HG03521 (cell line): ENCODE data around the gene ZDHHC22.

Experiments
- ATAC-seq: cut with Tn5 transposase; IDR thresholded peaks from one replicate; pipeline ENCODE4 v1.9.1; 2021; ENCODE audit warnings: mild to moderate bottlenecking, moderate library complexity; ENCODE audit not compliant: unreplicated experiment

ZDHHC22 gene

DNA sequence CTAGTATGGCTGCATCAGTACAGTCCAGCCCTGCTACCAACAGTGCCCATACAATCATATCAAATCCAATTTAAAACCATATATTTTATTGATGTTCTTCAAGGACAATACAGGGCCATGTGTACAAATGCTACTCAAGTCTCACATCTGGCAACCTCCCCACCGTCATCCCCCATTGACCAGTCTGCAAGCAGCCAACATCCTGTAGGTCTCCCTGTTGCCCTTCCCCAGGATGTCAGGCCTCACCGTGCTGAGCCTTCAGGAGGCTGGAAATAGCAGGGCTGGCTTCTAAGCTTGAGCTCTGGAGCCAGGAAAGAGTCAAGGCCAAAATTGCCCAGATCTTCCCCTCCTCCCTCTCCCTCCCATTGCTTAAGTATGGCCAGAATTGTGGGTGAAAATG is 10.4 kb downstream of the ZDHHC22 start:
- ATAC-seq, result no peak

DNA sequence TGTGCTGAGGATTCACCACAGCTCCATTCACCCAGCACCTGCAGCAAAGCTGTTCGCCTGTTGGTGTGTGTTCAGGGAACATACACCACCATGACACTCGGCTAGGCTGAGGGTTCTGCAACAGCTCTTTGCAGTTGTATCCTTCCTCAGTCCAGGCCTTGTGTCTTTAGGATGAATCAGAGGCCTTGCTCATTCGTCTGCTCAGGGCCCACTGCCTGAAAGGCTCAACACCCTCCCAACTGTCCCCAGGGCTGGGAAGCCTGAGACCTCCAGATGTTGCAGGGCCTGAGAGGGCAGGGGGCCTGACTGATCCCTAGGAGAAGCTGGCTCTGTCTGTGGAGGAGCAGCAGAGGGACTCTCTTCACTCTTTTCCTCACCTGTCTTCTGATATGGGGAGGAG is 11.2 kb downstream of the ZDHHC22 start:
- ATAC-seq, result no peak

DNA sequence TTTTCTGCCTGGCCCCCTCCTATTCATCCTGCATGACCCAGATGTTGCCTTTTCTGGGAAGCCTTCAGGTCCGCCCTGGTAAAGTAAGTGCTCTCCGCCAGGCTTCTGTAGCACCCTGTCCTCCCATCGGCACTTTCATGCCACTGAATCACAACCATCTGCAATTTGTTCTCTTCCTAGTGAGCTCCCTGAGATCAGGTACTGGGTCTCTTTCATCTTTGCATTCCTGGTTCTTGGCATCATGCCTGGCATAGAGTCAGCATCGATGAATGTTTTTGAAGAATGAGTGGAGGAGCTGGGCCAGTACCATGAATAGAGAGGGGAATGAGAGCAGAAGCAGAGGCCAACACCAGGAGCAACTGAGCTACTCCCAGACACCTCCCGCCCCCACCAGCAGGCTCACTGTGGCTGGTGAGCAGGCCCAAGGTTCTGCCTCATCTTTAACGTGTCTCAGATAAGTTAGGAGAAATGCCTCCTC is 13.1 kb downstream of the ZDHHC22 start:
- ATAC-seq, result no peak

DNA sequence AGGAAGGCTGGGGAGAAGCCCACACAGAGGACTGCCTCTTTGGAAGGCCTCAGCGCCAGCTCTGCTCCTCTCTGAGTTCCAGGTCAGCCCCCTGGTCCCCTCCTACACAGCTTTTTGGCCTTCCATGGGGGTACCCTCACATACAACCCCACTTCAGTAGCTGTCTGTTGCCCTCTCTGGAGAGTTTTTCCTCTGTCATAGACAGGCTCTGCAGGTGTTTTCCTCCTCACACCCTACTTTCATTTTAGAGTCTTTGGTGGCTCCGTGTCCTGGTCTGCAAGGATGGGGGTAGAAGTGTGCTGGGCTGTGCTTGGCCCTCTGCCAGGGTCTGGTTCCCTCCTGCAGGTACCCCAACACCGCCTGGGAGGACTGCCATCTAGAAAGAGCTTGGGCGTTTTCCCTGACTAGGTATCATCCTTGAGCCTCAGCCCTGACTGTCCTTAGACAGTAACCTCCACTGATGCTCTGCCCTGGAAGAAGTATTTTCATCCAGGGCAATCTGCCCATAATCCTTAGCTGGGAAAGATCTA is 15.1 kb downstream of the ZDHHC22 start:
- no peak for ATAC-seq

DNA sequence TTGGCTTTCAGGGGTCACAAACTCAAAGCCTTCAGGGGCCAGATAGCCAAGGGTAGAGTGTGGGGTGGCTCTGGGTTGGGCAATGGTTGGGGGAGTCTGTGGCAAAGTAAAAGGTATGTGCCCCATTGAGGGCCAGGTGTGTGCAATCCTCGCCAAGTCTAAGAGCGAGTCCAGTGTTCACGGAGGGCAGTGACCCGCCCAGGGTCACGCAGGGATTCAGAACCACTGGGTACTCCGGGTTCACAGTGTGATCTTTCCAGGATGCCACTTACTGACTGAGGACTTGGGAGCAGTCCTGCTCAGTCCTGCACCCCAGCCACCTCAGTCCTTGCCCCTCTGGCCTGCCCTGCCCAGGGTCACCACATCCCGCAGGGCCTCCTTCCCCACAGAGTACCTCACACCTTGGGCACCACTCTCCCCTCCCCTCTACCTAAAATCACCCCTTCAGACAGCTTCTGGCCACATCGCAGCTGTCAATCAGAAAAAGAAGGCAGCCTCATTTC is 15.7 kb downstream of the ZDHHC22 start:
- no peak for ATAC-seq

DNA sequence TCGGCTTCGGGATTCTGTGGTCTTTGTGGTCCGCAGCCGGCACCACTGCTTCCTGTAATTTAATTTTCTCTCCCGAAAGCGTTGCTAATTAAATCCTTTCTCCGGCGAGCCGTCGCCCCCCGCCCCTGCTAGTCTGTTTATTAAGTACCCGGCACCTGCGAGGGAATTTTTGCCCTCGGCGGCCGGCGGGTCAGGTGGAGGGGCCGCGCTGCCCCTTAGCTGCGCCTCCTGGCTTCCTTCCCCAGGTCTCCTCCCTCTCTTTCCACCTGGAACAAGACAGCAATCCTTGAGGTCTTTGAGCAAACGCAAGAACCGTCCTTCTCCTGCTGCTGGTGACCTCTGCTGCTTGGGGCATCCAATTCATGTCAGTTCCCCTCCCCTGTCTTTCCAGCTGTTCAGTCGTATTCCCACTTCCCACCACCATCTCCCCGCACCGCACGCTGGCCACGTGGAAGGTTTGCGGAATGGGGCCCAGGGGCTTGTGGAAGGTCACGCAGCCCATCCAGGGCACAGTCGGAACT is 16.2 kb downstream of the ZDHHC22 start:
- no peak for ATAC-seq

DNA sequence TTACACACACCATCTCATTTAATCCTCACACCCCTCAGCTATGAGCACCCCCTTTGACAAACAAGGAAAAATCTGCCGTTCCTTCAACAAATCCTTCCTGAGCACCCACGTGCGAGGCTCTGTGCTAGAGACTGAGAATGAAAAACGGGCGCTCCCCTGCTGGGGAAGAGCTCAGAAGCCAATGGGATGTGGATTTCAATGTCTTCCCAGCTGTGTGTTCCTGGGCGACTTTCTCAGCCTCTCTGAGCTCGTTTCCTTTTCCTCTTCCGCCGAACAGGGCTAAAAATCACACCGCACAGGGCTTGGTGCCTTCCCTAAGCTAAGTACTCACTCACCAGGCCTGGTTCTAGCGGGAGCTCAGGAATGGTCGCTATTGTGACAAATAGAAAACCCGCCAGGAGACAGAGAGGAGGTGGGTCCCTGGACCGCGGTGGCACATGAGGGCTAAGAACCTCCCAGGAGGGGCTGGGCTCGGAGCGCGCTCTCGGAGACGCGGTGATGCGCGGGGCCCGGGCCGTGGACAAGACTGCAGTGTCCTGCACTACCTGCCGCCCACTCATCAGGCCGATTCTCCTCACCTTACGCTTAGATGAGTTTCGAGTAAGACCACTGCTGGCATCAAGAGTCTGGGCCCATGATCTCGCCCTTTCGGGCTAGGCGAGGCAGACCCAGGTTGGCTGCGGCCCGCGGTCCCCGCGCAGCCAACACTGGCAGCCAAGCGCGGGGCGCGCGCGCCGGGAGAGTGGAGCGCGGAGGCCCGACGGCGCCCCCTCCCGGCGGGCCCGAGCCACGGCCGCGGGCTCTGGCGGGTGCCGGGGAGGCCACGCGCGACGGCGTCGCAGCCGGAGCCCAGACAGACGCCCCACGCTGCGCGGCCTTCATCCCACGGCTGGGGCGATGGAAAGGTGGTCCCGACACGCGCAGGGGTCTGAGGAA is 17.0 kb downstream of the ZDHHC22 start:
- no peak for ATAC-seq

DNA sequence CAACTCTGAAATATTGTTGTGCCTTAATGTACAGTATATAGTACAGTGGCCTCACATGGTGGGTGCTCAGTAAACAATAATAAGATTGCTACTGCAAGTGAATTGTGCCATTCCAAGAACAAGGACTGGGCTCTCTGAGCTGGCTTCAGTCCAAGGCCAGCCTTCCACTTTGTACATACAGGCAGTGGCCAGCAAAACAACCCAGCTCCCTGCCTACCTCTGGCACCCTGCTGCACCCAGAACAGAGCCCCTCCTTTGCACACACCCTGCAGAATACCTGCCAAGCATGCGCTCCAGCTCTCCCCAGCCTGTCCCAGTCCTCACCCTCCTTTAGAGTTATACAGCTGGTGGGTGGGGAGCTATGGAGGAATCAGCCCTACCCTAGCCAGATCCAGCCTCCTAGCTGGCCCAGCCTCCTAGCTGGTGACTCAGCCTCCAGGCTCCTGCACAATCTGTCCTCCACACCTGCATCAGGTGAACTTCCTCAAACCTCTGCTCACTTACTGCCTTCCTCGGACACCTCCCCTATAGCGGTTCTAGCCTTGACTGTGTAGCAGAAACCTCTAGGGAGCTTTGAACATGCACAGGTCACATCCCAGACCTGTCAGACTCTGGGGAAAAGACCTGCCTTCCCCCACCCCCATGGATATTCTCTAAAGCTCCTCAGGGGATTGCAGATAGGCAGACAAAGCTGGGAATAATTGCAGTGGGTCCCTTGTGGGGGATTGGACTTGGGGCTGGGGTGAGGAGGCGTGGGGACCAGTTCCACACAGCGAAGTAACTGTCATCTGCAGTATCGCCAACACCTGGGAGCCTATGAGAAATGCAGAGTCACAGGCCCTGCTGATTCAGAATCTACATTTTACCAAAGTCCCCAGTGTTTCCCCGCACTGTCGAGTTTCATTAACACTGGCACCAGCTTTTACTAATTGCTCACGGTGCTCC is 17.9 kb downstream of the ZDHHC22 start:
- no peak for ATAC-seq

DNA sequence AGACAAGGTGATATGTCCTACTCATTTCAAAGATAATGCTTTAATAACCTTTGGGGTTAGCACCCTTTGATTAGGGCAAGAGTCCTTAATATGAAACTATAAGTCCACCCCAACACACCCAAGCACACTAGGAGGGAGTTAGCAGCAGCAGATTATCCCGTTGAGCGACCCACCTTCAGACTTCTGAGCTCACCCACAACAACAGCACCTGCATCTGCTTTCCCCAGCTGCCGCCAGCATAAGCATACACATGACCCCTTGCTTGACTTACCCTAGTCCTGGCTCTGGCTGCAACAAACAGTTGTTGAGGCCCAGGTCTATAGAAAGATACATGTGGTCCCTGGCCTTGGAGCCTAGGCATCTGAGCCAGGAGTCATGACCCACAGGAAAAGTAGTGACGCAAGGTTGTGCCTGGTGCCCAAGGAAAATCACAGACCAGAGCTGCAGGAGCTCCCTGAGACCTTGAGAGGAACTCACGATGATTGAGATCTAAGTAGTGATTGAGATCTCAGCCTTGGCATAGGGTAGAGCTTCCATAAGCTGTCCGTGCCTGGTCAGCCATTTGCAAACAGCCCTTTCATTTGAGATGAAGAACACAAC is 19.0 kb downstream of the ZDHHC22 start:
- ATAC-seq, result no peak

DNA sequence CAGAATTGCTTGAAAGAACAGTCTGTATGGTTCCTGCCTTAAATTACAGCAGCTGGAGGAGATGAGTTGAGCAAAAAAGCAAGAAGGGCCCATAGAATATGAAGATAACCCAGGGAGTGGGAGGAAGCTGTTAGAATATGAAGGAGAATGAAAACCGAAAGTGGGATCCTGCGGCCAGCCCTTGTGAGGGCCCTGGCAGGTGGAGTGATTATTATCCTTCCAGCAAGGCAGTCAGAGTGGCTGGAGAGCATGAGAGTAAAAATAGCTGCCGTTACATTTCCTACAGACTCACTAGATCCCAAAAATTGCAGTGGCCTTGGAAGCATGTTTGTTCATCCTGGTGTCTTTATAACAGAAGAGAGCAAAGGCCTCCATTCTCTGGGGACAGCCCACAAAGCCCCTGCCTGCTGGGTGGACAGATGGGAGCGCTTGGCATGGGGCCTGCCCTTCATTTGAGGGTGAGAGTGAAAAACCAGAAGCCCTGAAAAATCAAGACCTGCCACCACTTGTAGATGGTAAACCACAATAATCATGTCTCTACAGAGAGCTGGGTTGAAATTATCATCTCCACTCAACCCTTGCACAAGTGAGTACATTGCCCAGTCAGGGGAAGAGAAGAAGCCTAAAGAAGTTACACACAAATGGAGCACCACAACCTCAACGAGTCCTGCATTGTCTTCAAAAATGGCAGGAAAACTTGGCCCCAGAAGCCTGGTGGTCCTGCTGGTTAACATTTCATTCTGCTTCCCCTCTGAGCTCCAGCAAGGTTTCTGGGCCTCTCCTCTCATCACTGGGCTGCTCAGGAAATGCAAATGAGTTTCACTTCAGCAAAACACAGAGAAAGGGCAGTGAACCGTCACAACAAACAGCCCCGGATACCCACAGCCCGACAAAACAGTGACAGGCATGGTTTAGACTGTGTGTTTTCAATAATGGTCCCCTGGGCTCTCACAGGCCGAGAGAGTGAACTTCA is 20.5 kb downstream of the ZDHHC22 start:
- ATAC-seq, result peak; percentile 86

DNA sequence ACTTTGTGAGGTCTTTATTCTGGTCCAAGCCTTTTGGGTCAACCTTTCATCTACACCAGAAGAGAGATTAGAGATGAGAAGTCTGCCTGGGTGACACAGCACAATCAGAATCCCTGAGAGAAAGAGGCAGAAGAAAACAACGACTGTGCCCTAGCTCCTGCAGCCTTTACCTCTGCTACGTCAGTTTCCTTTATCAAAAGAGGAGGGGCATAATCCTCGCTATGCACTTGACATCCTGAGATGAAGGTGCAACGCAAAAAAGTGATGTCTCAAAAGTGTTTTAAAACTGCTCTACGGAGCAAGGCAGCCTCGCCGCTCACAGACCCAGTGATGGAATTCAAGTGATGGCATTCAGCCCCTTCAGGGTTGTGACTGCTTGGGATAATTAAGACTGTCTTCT is 21.7 kb downstream of the ZDHHC22 start:
- ATAC-seq, result no peak

DNA sequence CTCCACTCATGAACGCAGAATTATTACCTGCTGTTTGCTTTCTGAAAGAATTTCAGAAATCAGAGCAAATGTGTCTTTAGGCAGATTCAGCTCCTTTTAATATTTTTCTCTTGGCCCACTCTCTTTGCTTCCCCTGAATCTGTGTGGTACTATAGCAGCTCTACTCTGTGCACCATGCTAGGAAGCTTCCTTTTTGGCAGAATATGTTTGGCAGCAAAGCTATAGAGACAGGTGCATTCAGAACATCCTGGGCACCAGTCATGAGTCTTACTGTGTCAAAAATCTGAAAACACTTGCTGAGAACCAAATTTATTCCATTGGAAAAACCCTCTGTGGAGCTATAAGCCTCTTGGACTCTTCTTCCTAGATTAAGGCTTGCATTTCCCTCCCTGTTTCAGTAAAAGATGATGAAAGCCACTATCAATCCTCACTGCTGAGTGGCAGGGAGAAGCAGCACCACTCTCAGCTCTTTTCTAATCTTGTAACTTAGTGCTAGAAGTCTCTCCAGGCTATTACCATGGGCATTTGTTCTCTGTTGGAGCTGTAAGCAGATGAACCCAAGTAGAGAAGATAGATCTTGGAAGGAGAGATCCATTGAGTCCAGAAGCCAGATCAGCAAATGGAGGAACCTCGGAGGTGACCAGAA is 25.3 kb downstream of the ZDHHC22 start:
- no peak for ATAC-seq

DNA sequence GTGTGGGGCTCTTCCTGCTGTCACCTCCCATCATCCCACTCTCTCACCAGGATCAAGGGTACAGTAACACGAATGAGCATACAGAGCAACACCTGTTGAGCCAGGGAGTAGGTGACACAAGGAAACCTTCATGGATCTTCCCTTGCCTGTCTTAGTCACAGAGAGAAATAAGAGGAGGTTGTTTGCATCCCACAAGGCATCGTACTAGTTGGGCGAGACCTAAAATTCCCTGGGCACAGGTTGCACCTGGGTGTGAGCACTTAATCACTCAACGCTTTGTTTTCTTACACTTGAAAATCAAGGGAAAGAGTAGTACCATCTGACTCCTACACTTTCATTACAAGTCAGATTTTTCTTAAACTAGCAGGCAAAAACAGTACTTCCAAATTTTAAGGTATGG is 27.0 kb downstream of the ZDHHC22 start:
- no peak for ATAC-seq

DNA sequence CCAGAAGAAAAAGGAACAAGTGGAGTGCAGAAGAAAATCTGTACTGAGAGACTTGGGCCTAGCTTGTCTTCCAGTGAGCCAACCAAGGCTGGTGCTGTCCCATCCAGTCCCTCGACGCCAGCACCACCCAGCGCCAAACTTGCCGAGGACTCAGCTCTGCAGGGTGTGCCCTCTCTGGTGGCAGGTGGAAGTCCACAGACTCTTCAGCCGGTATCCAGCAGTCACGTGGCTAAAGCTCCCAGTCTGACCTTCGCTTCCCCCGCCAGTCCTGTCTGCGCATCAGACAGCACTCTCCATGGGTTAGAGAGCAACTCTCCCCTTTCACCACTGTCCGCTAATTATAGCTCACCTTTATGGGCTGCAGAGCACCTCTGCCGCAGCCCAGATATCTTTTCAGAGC is 27.9 kb downstream of the ZDHHC22 start:
- no peak for ATAC-seq

DNA sequence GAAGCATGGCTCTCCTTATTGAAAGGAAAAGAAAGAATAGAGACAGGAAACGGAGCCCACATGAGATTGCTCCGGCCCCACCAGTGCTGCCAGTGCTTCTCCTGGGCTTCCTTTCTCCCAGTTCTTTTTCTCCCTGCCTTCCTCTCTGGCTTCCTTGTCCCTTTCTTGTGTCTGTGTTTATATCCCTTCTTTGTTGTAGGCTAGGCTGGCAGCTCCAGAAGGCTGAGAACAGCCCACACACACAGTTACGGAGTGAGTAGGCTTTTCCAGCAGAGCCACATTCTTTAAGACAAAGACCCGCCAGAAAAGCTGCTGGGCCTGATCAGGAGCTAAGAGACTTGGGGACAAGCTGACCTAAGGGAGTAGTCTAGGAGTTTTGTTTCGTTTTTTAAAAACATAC is 30.6 kb downstream of the ZDHHC22 start:
- no peak for ATAC-seq

DNA sequence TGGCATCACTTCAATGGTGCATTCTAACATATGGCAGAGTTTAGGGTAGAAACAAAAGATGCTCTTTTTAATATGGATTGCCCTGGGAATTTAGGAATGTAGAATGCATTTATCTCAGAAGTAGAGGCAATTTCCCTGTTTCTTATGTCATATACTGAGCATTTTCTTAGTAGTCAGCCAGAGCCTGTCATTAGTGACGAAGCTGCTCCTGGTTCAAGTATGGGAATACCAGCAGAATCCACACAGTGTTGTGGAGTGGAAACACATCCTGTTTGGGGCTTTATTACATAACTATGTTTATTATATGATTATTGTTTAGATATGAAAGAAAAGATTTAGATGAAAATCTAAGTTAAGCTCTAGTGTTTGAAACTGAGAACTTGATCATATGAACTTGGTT is 31.3 kb downstream of the ZDHHC22 start:
- no peak for ATAC-seq

DNA sequence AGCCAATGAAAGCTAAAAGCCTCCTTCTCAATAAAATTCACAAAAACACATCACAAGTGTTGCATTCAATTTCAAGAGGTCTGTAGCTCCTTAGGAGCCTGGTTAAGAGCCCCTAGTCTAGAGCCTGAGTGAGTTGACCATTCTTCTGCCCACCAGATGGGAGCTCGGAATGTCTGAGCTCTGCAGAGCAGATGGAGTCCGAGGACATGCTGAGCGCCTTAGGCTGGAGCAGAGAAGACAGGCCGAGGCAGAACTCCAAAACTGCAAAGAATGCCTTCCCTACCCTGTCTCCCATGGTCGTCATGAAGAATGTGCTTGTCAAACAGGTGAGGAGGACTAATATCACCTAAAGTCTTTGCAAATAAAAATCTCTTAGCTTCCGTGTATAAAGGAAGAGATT is 31.9 kb downstream of the ZDHHC22 start:
- ATAC-seq, result no peak

DNA sequence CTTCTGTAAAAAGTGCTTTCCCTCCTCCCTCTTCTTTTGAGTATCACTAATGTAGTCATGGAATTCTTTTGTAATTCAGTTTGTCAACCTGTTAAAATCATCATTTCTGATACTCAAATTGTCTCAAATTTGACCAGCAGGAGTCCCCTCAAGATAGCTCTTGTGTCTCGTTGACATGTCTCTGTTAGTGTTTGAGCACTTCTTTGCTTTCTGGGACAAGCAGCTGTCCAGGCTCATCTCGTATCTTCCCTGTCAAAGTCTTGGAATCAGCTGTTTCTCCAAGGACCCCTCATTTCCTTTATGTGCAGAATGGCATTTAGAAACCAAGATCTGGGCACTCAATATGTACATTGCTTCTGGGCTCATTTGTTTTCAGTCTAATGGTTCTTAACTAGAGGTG is 32.8 kb downstream of the ZDHHC22 start:
- no peak for ATAC-seq

DNA sequence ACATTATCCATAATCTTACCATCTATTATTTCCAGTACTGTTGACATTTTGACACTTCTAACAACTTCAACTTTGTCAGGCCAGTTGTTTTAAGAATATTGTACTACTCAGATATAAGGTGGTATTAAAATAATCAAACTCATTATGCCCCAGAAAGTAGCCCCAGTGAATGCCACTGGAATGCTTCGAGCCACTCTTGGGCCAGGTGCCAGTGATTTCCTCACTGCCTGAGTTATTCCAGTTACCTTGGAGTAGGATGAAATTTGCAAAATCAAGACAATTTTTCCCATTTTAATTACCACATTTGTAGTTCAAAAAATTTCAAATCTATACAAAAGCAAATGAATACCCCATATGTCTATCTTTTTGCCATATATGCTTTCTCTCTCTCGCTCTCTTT is 34.4 kb downstream of the ZDHHC22 start:
- no peak for ATAC-seq
